Ovary (tissue), 9 donors: ENCODE results near the gene OGT. TPM values are rescaled to one million over a fixed set of nuclear protein-coding genes. Genes with fewer than 3 reads are reported as not detected.

ENCODE experiments used
- DNase-seq, 5 donors: peaks; one replicate each; pipeline ENCODE4 v3.0.0-alpha.2; 2019 to 2020
- H3K27ac ChIP-seq, 2 donors: fragments of 200-600 bp; one replicate each; pipeline versions ENCODE4 v1.5.1 to v1.8.0; 2019 to 2022
- H3K27me3 ChIP-seq: fragments of 200-600 bp; one replicate; pipeline ENCODE4 v1.8.0; 2022
- H3K36me3 ChIP-seq: fragments of 200-600 bp; sonication (generic); one replicate; pipeline ENCODE4 v1.5.1; 2019
- H3K4me1 ChIP-seq: one replicate; pipeline ENCODE4 v1.8.1; 2013; ENCODE audit warnings: mild to moderate bottlenecking, moderate library complexity; ENCODE audit not compliant: insufficient read depth
- H3K4me3 ChIP-seq: fragments of 200-600 bp; sonication (generic); one replicate; pipeline ENCODE4 v1.5.1; 2017
- H3K9me3 ChIP-seq, 2 donors: fragments of 200-600 bp in 1 of 2; sonication (generic) in 1 of 2; one replicate each; pipeline versions ENCODE4 v1.5.1 to v1.8.1; 2013 to 2019; ENCODE audit warnings: mild to moderate bottlenecking in 1 of 2, moderate library complexity in 1 of 2
- CTCF ChIP-seq, 3 donors: fragments of 450-650 bp in 2 of 3; fragments of 200-600 bp in 1 of 3; IDR thresholded peaks; one replicate each; pipeline versions ENCODE4 v1.5.1 to v1.8.0; 2016 to 2022; ENCODE audit warnings: antibody characterized with exemption in 3 of 3, mild to moderate bottlenecking in 1 of 3
- EP300 ChIP-seq: sonication (generic); formaldehyde crosslinking; IDR thresholded peaks from one replicate; pipeline ENCODE4 v1.6.1; 2017; ENCODE audit warnings: antibody characterized with exemption
- POLR2A ChIP-seq: fragments of 450-650 bp; IDR thresholded peaks from one replicate; pipeline ENCODE4 v1.6.1; 2017; ENCODE audit warnings: antibody characterized with exemption, mild to moderate bottlenecking, moderate library complexity
- WGBS, 3 donors: extraction: QIAGEN DNeasy Blood & Tissue Kit in 1 of 3; methylation state at CpG; one replicate each; pipeline versions ENCODE4 v1.1.5 to v1.1.7; 2013 to 2017; 5-methylcytosine and 5-hydroxymethylcytosine counted together
- intact Hi-C, 4 donors: fragments of 100-400 bp; cut with DNase I; formaldehyde crosslinking; loops; one replicate each; pipeline versions ENCODE4 v1.11.0 to v1.15.1; 2022 to 2023
- polyA plus RNA-seq, 2 donors: library from polyadenylated mRNA; stranded (reverse); fragments of 200-250 nt in 1 of 2; fragments of 350-450 nt in 1 of 2; fragmentation: Illumina TruSeq in 1 of 2; extraction: RNeasy Lipid Tissue Mini Kit (QIAGEN cat#74804) in 1 of 2; gene quantifications; one replicate each; pipeline ENCODE4 v1.2.3, GENCODE V29; 2013 to 2014
- total RNA-seq, 7 donors: library from RNA; depleted of rRNA in 2 of 7; stranded (reverse); fragments of >200 nt in 2 of 7; fragmentation: NEBNext Ultra II Directional in 3 of 7; extraction: Animal tissue kit (Norgen Biotek cat#: 25700) in 3 of 7; gene quantifications; one replicate each; pipeline versions ENCODE4 v1.1.0 to v1.2.4, GENCODE V29; 2016 to 2023
- donor health status: DM: no; HTN: no; CAD: no; lungs with moderate emphysema.
- donor health status: DM: no; HTN: no; CAD: no.
- donor health status: Bipolar disorder and iron deficiency.
- donor health status: DM: yes; HTN: yes; CAD: no.
- donor health status: DM: no; HTN: no; CAD: no.
- donor health status: DM: yes; HTN: yes; CAD: no.

OGT gene
- total and polyA plus RNA-seq, 9 donors: 44.5 to 201 (median 109) TPM

- Histone ChIP-seq H3K27ac (no peak overlapping the region), H3K4me3 (no peak overlapping the region), H3K4me1 (no peaks in the 10 kb centered on the region), H3K9me3 (no peaks in the 10 kb centered on the region), H3K36me3 (no peaks in the 10 kb centered on the region), H3K27me3 (no peaks in the 10 kb centered on the region)
- no peak for DNase-seq
- 79% methylated on average over 8 of the region's 8 CpGs for WGBS, 3 donors
- intact Hi-C loops: no loop called here
- TF ChIP-seq CTCF (IDR thresholded peaks at IDR 0.05): no peak
- no peak for TF ChIP-seq EP300
- no peak for TF ChIP-seq POLR2A
These were observed 79.4 kb downstream of the OGT start for GRCh38 chrX:71612256-71612655.

GRCh38 chrX:71615056-71615455, 82.2 kb downstream of the OGT start:
- no peak for DNase-seq
- Histone ChIP-seq H3K4me1 (no peaks in the 10 kb centered on the region), H3K27ac (no peak overlapping the region), H3K4me3 (no peak overlapping the region), H3K36me3 (no peaks in the 10 kb centered on the region), H3K9me3 (no peaks in the 10 kb centered on the region), H3K27me3 (no peaks in the 10 kb centered on the region)
- WGBS, 3 donors: 84 to 91% (median 84%) methylated on average over 4 of the region's 4 CpGs
- intact Hi-C loops: no loop called here
- TF ChIP-seq POLR2A (no peak), EP300 (no peak), CTCF (IDR thresholded peaks at IDR 0.05) (no peak)

- no peaks in the 10 kb centered on the region for H3K4me1 ChIP-seq
- no peak for TF ChIP-seq CTCF (IDR thresholded peaks at IDR 0.05)
- TF ChIP-seq POLR2A: no peak
- TF ChIP-seq EP300: no peak
- H3K9me3 ChIP-seq: no peaks in the 10 kb centered on the region
- WGBS, 3 donors: 83 to 89% (median 84%) methylated on average over 10 of the region's 10 CpGs
- no peak for DNase-seq
- intact Hi-C loops: no loop called here
- no peaks in the 10 kb centered on the region for H3K36me3 ChIP-seq
- no peaks in the 10 kb centered on the region for H3K27me3 ChIP-seq
- H3K4me3 ChIP-seq: no peak overlapping the region
- no peak overlapping the region for H3K27ac ChIP-seq
These were observed 83.0 kb downstream of the OGT start for GRCh38 chrX:71615954-71616353.

GRCh38 chrX:71616672-71617529, 84.0 kb downstream of the OGT start:
- Histone ChIP-seq H3K27me3 (no peaks in the 10 kb centered on the region), H3K4me3 (no peak overlapping the region), H3K36me3 (no peaks in the 10 kb centered on the region), H3K9me3 (no peaks in the 10 kb centered on the region), H3K4me1 (no peaks in the 10 kb centered on the region), H3K27ac (no peak overlapping the region)
- intact Hi-C loops: no loop called here
- no peak for DNase-seq
- no peak for TF ChIP-seq CTCF (IDR thresholded peaks at IDR 0.05)
- 87 to 90% (median 87%) methylated on average over 37 to 43 of the region's 43 CpGs for WGBS, 3 donors
